GM19324 (cell line): ENCODE data around the gene TTBK2.

ENCODE experiments used
- ATAC-seq: cut with Tn5 transposase; IDR thresholded peaks from one replicate; pipeline ENCODE4 v1.9.1; 2021; ENCODE audit warnings: mild to moderate bottlenecking, moderate library complexity; ENCODE audit not compliant: unreplicated experiment, low FRiP score

Gene TTBK2

DNA sequence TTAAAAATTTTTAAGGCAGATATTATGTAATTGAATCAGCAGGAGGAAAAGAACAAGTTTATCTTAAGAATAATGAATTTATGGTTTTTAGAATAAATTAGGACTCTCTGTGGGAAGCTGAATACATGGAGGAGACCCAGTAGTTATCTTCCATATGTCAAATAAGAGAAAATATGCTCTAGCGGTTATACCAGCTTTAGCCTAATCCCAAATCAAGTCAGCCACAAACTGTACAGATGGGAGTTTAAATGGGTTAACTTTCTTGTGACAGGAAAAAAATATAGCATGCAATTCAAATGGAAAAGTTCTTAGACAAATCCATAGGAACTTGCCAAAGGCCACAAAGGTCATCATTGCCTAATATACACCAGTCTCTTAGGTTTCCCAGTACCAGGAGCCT, 84.3 kb downstream of the TTBK2 start:
- no peak for ATAC-seq

DNA sequence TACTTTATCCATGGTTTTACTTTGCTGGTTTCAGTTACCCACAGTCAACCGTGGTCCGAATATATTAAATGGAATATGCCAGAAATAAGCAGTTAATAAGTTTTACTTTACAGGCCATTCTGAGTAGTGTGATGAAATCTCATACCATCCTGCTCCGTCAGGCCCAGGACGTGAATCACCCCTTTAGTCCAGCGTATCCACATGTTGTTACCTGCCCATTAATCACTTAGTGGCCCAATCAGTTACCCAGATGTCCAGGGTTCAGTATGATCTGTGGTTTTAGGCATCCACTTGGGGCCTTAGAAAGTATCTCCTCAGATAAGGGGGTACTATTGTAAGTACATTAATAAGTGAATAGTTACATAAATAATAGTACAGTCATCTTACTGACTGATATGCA, 88.0 kb downstream of the TTBK2 start:
- no peak for ATAC-seq

DNA sequence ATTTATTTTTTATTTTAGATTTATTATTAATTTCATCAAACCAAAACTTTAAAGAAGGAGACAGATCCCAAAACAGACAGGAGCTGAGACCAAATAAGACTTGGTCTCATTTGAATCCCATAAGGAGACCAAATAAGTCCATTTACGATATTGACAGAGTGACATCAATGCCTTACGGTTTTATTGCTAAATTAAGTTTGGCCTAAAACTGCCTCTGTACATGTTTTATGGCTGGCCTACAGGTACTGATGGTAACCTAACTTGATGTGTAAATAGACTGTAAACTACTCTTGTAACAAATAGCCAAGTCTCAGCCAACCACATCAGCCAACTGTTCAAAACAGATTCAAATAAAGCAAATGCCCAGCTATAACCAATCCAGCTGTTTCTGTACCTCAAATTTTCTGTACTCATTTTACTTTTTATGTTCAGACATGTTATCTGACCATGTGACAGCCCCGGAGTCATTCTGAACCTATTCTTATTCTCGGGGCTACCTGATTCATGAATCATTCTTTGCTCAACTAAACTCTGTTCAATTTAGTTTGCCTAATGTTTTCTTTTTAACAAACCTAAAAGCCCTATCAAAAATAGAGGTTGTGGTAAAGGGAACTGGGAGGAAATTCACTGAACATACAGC, 94.2 kb downstream of the TTBK2 start:
- no peak for ATAC-seq

DNA sequence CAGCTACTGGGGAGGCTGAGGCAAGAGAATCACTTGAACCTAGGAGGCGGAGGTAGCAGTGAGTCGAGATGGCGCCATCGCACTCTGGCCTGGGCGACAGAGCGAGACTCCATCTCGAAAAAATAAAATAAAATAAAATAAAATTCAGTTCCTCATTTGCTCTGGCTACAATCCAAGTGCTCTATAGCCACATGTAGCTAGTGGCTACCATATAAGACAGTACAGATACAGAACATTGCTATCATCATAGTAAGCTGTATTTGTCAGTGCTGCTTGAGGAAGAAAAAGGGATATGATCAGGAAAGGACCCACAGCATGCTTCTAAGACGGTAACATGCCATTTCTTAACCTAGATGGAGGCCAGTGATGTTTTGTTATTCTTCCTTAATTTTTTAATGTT, 95.0 kb downstream of the TTBK2 start:
- ATAC-seq = no peak

DNA sequence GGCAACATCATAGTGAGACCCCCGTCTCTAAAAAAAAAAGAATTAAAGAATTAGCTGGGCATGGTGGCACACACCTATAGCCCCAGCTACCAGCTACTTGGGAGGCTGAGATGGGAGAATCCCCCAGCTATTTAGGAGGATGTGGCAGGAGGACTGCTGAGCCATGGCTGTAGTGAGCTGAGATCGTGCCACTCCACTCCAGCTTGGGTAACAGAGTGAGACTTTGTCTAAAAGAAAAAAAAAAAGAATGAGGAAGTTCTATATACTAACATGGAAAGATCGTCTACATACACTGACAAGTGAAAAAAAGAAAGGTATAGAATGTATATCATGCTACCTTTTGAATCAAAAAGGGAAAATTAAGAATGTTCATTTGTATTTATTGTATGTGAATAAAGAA, 99.8 kb downstream of the TTBK2 start:
- ATAC-seq = no peak

DNA sequence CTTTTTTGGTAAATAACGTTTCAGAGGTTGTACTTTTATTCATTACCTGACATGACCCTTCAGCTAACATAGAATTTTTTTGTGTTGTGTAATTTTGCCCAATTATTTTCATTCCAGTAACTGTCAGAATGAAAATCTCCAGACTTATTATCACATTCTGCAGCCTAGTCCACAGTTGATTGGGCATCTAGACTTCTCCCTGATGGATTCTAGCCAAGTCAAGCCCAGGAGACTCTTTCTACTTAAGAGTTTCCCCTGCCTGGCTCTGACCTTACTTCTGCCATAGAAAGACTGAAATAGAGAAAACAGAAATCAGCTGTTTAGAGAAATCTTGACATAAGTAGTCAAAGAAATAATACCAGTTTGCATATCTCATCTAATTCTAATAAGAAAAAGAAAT, 100.8 kb downstream of the TTBK2 start:
- ATAC-seq = no peak

DNA sequence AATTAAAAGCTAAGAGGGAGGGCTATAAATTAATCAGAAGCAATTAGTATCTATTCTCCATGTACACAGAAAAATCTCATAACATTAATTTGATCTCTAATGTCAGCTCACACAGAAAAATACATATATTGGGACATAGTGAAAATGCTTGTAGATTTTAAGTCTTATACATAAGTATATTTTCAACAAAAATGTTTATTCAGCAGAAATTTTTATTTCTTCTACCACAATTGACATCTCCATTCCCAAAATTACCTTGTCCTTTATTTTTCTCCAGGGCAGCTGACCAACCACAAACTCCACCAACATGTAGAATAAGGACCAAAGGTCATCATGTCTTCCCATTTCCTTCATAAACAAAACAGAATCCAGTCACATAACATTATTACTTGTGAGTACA, 109.1 kb downstream of the TTBK2 start:
- ATAC-seq = no peak

DNA sequence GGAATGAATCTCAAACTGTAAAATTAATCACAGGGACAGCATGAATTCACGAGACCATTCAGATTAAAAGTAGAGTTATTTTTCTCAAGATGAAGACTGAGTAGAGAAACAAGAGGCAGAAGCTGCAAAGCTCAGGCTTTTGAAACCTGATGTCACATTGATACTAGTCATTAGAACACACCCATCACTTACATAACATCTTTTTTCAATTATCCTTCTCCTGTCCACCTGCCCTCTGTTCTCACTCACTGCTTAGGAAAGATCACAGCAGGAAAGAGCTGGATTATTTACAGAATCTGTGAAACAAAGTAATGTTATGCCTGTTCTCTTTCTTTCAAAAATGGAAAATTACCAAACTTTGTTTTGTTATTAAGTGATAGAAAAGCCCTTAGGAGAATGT, 111.7 kb downstream of the TTBK2 start:
- ATAC-seq = no peak

DNA sequence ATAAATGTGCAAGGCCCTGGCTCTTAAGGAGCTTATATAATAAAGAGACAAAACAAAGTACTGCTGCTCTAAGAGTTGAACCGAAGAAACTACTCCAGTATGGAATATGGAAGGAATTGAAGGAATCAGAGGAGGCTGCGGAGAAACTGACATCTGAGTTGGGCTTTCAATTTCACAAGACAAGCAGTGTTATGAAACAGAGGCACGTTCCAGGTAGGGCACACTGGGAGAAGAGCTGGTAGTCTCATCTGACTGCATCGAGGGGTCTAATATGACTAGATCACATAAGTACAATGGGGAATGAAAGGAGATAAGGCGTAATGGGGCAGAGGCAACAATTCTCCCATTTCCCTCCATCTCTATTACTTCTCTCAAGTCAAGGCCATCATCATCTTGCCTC, 115.3 kb downstream of the TTBK2 start:
- ATAC-seq = no peak

DNA sequence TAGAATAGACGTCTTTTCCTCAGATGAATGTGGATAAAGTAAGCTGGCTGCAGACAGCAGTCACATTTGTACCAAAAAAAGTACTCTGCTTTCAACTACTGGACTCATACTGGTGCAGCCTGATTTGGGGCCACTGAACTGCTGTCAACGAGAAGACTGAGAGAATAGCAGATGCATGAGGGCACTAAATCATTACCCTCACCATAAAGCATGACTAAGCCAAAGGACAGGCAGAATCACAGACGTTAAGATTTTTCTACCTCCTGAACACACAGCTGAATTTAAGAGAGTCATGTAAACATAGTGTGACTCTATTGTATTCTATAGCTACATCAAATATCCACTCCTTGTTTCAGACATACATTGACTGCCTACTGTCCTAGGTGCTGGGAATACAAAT, 115.8 kb downstream of the TTBK2 start:
- no peak for ATAC-seq

DNA sequence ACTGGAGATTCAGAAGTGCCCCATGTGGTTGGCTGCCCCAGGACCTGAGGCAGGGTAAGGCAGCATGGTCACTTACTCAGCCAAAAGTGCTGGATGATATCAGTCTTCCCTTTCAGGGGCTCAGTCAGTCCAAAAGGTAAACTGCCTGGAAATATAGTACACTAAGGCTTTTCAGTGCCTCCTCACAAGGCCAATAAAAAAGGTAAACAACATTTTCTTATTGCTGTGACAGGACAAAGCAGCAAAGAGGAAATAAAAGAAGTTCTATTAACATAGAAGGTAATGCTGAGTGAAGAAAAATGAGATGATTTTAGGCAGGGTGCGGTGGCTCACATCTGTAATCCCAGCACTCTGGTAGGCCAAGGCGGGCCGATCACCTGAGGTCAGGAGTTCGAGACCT, 117.1 kb downstream of the TTBK2 start:
- ATAC-seq = no peak

DNA sequence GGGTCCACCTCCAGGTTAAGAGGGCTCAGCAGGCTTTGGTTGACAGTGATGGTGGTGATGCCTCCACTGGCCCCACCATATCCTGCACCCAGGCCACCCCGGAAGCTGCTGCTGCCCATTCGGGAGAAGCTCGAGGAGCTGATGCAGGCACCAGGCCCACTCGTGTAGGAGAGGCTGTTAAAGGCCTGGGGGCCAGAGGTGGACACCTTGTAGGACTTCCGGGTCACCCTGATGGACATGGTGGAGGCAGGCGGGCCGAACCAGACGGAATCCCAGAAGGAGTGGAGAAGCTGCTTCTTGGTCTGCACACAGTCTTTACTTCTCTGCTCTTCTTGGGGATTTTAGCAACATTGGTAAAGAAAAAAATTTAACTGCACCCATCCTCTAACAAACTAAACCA, 118.4 kb downstream of the TTBK2 start:
- no peak for ATAC-seq

DNA sequence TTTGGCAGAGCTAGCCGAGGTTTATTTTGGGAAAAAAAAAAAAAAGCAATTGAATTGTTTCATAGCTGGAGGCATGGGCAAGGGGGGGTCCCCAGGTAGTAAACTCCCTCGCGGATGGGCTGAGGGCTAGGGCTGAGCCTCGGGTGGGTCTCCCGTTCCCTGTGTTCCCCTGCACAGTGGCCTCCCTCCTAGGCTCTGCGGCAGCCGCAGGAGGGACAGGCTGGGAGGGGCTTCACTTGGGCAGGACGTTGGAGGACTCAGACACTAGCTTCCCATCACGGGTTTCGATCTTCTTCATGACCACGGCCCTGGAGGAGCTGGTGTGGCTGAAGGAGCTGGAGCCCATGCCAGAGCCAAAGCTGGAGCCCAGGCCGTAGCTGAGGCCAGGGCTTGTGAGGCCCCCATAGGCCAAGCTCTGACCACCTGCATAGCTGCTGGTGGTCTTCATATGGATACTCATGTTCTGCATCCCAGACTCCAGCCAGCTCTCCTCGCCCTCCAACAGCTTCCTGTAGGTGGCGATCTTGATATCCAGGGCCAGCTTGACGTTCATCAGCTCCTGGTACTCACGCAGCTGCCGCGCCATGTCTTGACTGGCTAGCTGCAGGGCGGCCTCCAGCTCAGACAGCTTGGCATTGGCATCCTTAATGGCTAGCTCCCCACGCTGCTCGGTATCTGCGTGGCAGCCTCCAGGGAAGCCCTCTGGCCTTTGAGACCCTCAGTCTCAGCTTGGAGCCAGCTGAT, 119.7 kb downstream of the TTBK2 start:
- no peak for ATAC-seq

DNA sequence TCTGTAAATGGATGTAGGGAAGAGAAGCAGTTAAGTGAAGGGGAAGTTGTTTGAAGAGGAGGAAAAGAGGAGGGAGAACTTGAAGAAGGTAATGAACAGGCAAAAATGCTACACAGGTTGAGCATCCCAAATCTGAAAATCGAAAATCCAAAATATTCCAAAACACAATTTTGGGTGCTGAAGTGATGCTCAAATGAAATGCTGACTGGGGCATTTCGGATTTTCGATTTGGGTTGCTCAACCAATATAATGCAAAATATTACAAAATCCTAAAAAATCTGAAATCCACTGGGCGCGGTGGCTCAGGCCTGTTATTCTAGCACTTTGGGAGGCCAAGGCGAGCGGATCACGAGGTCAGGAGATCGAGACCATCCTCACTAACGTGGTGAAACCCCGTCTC, 121.8 kb downstream of the TTBK2 start:
- ATAC-seq = no peak

DNA sequence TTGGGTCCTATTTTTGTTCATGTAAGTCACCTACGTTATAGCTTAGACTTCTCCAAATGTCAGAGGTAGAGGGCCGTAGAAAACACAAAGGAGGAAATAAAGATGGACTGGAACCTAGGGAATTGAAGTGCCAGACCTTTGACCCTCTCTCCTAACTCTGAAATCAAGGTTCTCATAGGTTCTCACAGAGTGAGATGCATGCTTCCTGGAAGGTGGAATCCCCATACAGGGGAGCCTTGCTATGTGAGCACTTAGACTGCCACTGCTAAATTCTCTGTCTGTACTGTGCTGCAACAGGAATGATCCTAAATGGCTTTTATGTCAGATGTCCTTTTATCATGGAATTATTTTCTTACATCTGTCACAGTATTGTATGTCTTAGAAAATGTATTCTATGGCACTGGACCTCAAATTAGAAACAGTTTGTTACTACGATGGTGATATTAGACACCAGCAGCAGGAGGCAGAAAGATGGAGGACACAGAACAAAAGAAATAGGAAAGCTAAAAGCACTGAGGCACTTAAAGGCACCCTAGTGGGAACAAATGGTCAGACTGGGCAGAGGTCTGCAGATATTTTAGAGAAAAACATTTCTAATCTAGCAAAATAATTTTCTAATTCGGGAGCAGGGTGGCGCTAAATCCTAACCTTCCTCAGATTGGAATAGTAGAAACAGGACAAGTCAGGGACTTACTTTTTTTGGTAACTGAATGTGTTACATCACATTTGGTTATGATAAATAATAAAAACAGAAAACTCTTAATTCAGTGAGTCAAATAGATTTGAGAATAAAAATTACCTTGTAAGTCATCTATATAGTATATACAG, 123.4 kb downstream of the TTBK2 start:
- no peak for ATAC-seq

DNA sequence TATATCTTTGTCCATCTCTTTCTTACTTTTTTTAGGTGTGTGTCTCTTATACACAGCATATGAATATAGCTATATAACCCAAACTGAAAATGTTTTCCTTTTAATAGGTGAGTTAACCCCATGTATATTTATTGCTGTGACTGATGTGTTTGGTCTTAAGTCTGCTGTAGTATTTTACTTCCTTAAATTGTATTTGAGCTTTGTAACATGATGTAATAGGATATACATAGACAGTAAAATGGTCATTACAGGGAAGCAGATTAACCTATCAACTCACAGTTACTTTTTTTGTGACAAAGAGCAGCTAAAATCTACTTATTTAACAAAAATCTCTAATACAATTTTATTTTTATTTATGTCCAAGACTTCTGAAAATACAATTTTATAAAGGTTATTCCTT, 131.9 kb downstream of the TTBK2 start:
- no peak for ATAC-seq

DNA sequence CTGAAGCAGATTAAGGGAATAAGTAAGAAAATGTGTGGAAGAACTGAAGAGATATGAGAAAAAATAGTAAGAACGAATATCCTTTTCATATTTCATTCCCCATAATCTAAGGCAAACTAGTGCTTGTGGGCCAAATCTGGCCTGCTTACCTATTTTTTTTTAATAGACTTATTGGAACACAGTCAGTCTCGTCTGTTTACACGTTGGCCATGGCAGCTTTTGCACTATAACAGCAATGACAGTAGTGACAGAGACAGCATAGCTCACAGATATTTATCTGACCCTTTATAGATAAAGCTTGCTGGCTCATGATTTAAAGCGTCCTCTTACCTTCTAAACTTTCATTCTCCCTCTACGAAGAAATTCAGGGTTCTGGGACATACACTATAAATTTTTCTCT, 133.6 kb downstream of the TTBK2 start:
- ATAC-seq = no peak

DNA sequence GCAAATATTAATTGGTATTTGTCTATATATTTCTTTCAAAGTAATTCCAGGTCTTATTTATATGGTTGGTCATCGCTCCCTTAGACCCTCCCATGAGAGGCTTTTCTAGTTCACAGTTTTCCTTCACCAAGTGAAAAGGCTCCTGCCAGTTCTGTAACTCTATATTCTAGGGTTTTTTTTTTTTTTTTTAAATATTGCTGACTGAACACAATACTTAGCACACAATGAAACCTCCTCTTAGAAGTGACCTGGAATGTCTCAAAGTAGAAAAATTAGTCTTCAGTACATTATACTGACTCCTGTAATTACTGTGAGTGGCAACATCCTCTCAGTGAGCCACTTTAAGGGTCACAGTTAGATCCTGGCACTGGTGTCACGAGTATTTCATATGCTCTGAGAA, 135.0 kb downstream of the TTBK2 start:
- no peak for ATAC-seq

DNA sequence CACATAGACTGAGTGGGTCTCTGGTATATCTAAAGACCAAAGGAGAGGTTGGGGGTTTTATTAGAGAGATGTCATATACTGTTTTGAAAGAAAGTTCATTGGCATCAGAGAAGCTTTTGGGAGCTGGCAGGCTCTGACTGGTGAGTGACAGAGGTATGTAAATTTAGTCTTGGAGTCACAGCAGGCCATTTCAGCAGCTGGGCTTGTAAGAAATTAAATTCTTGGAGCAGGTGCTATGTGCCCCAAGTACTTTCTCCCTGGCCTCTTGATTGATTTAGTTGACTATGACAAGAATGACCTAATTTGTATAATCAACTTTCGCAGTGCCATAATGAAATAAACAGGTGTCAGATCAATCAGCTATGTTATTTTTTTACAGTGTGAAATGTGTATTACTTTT, 135.9 kb downstream of the TTBK2 start:
- no peak for ATAC-seq

DNA sequence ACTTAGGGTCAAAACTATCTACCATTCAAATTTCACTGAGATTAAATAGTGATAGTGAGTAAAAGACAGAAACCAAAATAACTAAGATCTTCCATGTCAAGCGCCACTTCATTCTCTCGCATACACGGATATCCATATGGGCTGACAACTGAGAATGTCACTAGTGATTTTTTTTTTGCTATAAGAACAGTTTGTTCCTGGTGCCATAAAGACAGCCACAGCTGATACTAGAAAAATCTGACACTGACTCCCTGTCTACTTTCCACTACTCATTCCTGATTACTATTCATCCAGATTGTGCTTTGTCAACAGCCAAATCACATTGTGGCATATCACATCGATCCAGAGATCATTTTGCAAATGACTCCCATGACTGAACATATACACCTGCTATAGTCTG, 137.9 kb downstream of the TTBK2 start:
- no peak for ATAC-seq

DNA sequence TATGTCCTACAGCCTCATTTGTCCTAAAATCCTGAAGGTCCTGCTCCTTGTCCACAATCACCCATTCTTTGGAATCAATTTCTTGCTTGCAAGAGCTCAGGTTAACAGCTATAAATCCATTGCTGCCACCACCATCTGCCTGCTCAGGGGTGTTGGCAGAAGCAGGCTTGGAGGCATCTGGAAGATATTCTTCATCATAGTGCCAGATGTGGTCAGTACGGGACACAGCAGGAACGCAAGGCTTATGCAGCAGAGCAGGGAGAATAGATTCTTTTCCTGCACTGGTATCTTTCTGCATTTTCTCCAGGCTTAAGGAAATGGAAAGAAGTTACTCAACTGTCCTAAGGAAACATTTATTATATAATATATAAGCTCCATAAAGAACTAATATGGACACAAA, 145.2 kb downstream of the TTBK2 start:
- ATAC-seq = no peak

DNA sequence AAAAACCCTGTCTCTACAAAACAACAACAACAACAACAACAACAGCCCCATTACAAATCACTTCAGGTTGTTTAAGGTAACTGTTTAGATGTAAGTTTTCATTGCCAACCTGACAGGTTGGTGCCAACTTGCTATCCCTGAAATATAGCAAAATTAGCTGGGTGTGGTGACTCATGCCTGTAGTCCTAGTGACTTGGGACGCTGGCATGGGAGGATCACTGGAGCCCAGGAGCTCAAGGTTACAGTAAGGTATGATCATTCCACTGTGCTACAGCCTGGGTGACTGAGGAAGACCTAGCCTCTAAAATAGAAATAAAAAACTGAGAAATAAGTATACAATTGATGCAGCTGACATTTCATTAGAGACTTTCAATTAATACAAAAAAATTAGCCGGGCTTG, 147.7 kb downstream of the TTBK2 start:
- no peak for ATAC-seq
